Measurements from ENCODE around the gene TGOLN2. TPM values are rescaled to one million over a fixed set of nuclear protein-coding genes. Genes with fewer than 3 reads are reported as not detected.
A peak's percentile ranks its signal among the peaks of the same experiment; 100 is the strongest.

TGOLN2 gene
- total RNA-seq, 4 donors from 2014 or later = 101 to 148 (median 136) TPM

- intact Hi-C loops (cut with DNase I) = no loop called here
- H3K9me3 ChIP-seq = no peaks in the 10 kb centered on the region
- peaks cover 35 to 68% (median 66%) of the 10 kb centered on the region in 4 donors for H3K4me1 ChIP-seq
- H3K36me3 ChIP-seq = no peaks in the 10 kb centered on the region
- H3K27me3 ChIP-seq = no peaks in the 10 kb centered on the region
- no peak for DNase-seq (ENCODE audit: extremely low spot score)
- peak overlapping the region; percentile 8 to 42 (median 12) for H3K4me3 ChIP-seq
- peak overlapping the region; percentile 71 to 80 (median 79) for H3K27ac ChIP-seq (replicated peaks in 1 of 4)
- TF ChIP-seq EP300 (IDR thresholded peaks at IDR 0.05) (no peak), CTCF (IDR thresholded peaks at IDR 0.05) (no peak), POLR2AphosphoS5 (IDR thresholded peaks at IDR 0.05) (peak; percentile 78 to 79)
- 38% methylated on average over 15 of the region's 15 CpGs for WGBS
These were observed 50.2 kb downstream of the TGOLN2 start for GRCh38 chr2:85277416-85278158.

- intact Hi-C loops (cut with DNase I) = no loop called here
- H3K4me1 ChIP-seq = peaks cover 35 to 59% (median 58%) of the 10 kb centered on the region in 4 donors
- WGBS = 75% methylated on average over 14 of the region's 14 CpGs
- no peaks in the 10 kb centered on the region for H3K9me3 ChIP-seq
- no peak for DNase-seq (ENCODE audit: extremely low spot score)
- H3K36me3 ChIP-seq = no peaks in the 10 kb centered on the region
- H3K4me3 ChIP-seq = peak overlapping the region; percentile 23 to 46 (median 38)
- H3K27me3 ChIP-seq = no peaks in the 10 kb centered on the region
- TF ChIP-seq POLR2AphosphoS5 (IDR thresholded peaks at IDR 0.05) = no peak
- no peak for TF ChIP-seq CTCF (IDR thresholded peaks at IDR 0.05)
- no peak for TF ChIP-seq POLR2A (IDR thresholded peaks at IDR 0.05; ENCODE audit: low read depth)
- no peak for TF ChIP-seq EP300 (IDR thresholded peaks at IDR 0.05)
- H3K27ac ChIP-seq (replicated peaks in 1 of 4) = peak overlapping the region; percentile 71 to 80 (median 79)
These were observed 51.1 kb downstream of the TGOLN2 start for GRCh38 chr2:85276571-85277118.

GRCh38 chr2:85275984-85276540 lies 51.7 kb downstream of the TGOLN2 start:
- 73% methylated on average over 9 of the region's 9 CpGs for WGBS
- DNase-seq (ENCODE audit: extremely low spot score) = no peak
- Histone ChIP-seq H3K4me1 (peaks cover 36 to 59% (median 54%) of the 10 kb centered on the region in 4 donors), H3K4me3 (peak overlapping the region; percentile 23 to 46 (median 38)), H3K27ac (replicated peaks in 1 of 4) (peak overlapping the region; percentile 71 to 80 (median 79)), H3K27me3 (no peaks in the 10 kb centered on the region), H3K36me3 (no peaks in the 10 kb centered on the region), H3K9me3 (no peaks in the 10 kb centered on the region)
- intact Hi-C loops (cut with DNase I) = no loop called here
- TF ChIP-seq POLR2A (IDR thresholded peaks at IDR 0.05; ENCODE audit: low read depth) = no peak
- TF ChIP-seq CTCF (IDR thresholded peaks at IDR 0.05) = no peak
- TF ChIP-seq POLR2AphosphoS5 (IDR thresholded peaks at IDR 0.05) = no peak
- TF ChIP-seq EP300 (IDR thresholded peaks at IDR 0.05) = no peak

- TF ChIP-seq POLR2A (IDR thresholded peaks at IDR 0.05; ENCODE audit: low read depth) (no peak), EP300 (IDR thresholded peaks at IDR 0.05) (no peak), CTCF (IDR thresholded peaks at IDR 0.05) (no peak), POLR2AphosphoS5 (IDR thresholded peaks at IDR 0.05) (peak; percentile 49 to 76)
- H3K27me3 ChIP-seq = no peaks in the 10 kb centered on the region
- no peaks in the 10 kb centered on the region for H3K9me3 ChIP-seq
- DNase-seq (ENCODE audit: extremely low spot score) = no peak
- WGBS = 47% methylated on average over 11 of the region's 21 CpGs
- H3K4me1 ChIP-seq = peaks cover 46 to 69% (median 62%) of the 10 kb centered on the region in 4 donors
- H3K36me3 ChIP-seq = no peaks in the 10 kb centered on the region
- intact Hi-C loops (cut with DNase I) = no loop called here
- H3K4me3 ChIP-seq = no peak overlapping the region
- H3K27ac ChIP-seq (replicated peaks in 1 of 4) = peak overlapping the region; percentile 71 to 80 (median 79)
These were observed 53.8 kb downstream of the TGOLN2 start for GRCh38 chr2:85273738-85274731.
